Spleen (tissue), 11 donors: Measurements from ENCODE around the gene GLB1L. TPM values are rescaled to one million over a fixed set of nuclear protein-coding genes. Genes with fewer than 3 reads are reported as not detected.

Experiments
- DNase-seq: peaks from one replicate; pipeline ENCODE4 v3.0.0-alpha.2; 2020
- H3K27ac ChIP-seq, 8 donors: fragments of 200-600 bp; sonication (generic) in 7 of 8; 1 replicate in 4 of 8; 2 replicates in 4 of 8; pipeline versions ENCODE4 v1.5.0 to v1.8.0; 2016 to 2021; ENCODE audit warnings: inconsistent platforms in 4 of 8, mild to moderate bottlenecking in 4 of 8, moderate library complexity in 1 of 8
- H3K27me3 ChIP-seq, 7 donors: fragments of 200-600 bp; sonication (generic) in 6 of 7; replicated peaks in 1 of 7; 1 replicate in 4 of 7; 2 replicates in 3 of 7; pipeline versions ENCODE4 v1.5.0 to v1.8.0; 2016 to 2021; ENCODE audit warnings: inconsistent platforms in 3 of 7, mild to moderate bottlenecking in 1 of 7
- H3K36me3 ChIP-seq, 6 donors: fragments of 200-600 bp; sonication (generic) in 5 of 6; 1 replicate in 4 of 6; 2 replicates in 2 of 6; pipeline versions ENCODE4 v1.5.0 to v1.8.0; 2016 to 2021; ENCODE audit warnings: inconsistent platforms in 2 of 6
- H3K4me1 ChIP-seq, 6 donors: fragments of 200-600 bp; sonication (generic) in 5 of 6; 1 replicate in 3 of 6; 2 replicates in 3 of 6; pipeline versions ENCODE4 v1.5.0 to v1.8.0; 2016 to 2021; ENCODE audit warnings: inconsistent platforms in 3 of 6
- H3K4me3 ChIP-seq, 8 donors: fragments of 200-600 bp; sonication (generic) in 7 of 8; 1 replicate in 4 of 8; 2 replicates in 4 of 8; pipeline versions ENCODE4 v1.5.0 to v1.8.0; 2016 to 2021; ENCODE audit warnings: inconsistent platforms in 4 of 8, mild to moderate bottlenecking in 4 of 8, moderate library complexity in 2 of 8
- H3K9me3 ChIP-seq, 8 donors: fragments of 200-600 bp; sonication (generic) in 7 of 8; 1 replicate in 4 of 8; 2 replicates in 4 of 8; pipeline versions ENCODE4 v1.5.0 to v1.8.0; 2016 to 2021; ENCODE audit warnings: inconsistent platforms in 4 of 8
- POLR2A ChIP-seq, 3 donors: fragments of 450-650 bp; IDR thresholded peaks; one replicate each; pipeline ENCODE4 v1.5.1; 2017; ENCODE audit warnings: antibody characterized with exemption in 3 of 3, mild to moderate bottlenecking in 1 of 3
- POLR2AphosphoS5 ChIP-seq, 3 donors: sonication (generic); formaldehyde crosslinking; IDR thresholded peaks; one replicate each; pipeline ENCODE4 v1.5.1; 2017; ENCODE audit warnings: antibody characterized with exemption in 3 of 3
- WGBS, 5 donors: extraction: QIAGEN DNeasy Blood & Tissue Kit in 3 of 5; methylation state at CpG; one replicate each; pipeline versions ENCODE4 v1.1.5 to v1.1.7; 2013 to 2018; 5-methylcytosine and 5-hydroxymethylcytosine counted together
- intact Hi-C: fragments of 100-400 bp; cut with DNase I; formaldehyde crosslinking; loops from one replicate; pipeline ENCODE4 v1.15.0; 2023; ENCODE audit warnings: low total_unique reads
- polyA plus RNA-seq, 3 donors: library from polyadenylated mRNA; stranded (reverse); fragments of 200-250 nt; gene quantifications; one replicate each; pipeline ENCODE4 v1.2.1, GENCODE V29; 2013
- total RNA-seq, 7 donors: library from RNA; depleted of rRNA in 3 of 7; stranded (reverse); fragments of >200 nt in 3 of 7; fragmentation: NEBNext Ultra II Directional in 4 of 7; extraction: Animal tissue kit (Norgen Biotek cat#: 25700) in 4 of 7; gene quantifications; one replicate each; pipeline versions ENCODE4 v1.1.0 to v1.2.1, GENCODE V29; 2016 to 2021
- TF ChIP-seq, protein P1 (sequence below), 11 experiments: fragments of 200-600 bp in 7 of 11; fragments of 450-650 bp in 4 of 11; sonication (generic) in 4 of 11; IDR thresholded peaks in 8 of 11; conservative IDR thresholded peaks in 3 of 11; 1 replicate in 7 of 11; 2 replicates in 4 of 11; pipeline versions ENCODE4 v1.4.0 to v1.8.0; 2016 to 2021; ENCODE audit warnings: antibody characterized with exemption in 11 of 11, inconsistent platforms in 4 of 11, mild to moderate bottlenecking in 1 of 11
- donor health status: healthy with polysubstance abuse.
- donor health status: DM: no; HTN: no; CAD: no; lungs with moderate emphysema.
- donor health status: DM: no; HTN: no; CAD: no.
- donor health status: Bipolar disorder and iron deficiency.
- donor health status: healthy.
- donor health status: DM: no; HTN: no; CAD: no.
- donor health status: DM: yes; HTN: yes; CAD: no.

Gene GLB1L
- total and polyA plus RNA-seq, 10 donors, result 2.3 to 9.6 (median 7.5) TPM

DNA sequence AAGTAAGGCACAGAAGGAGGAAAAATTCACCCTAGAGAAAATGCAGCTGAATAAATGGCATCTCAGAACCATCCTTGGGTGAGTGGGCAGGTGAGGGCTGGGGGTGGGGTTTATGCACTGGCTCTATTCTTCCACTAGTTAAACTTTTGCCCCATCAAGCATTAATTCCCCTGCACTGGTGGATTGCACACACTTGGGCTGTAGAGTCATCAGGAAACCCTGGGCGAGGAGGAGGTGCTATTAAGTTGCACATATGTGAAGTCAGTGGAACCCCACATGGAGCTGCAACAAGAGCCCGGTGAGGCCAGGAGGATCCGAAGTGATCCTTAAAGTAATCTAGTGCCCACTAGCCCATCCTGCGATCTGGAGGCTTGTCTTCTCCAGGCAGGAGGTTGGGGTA is 27.1 kb upstream of the GLB1L start:
- no peaks in the 10 kb centered on the region for H3K36me3 ChIP-seq
- 80 to 87% (median 86%) methylated on average over 4 of the region's 4 CpGs for WGBS, 5 donors
- no peaks in the 10 kb centered on the region for H3K27me3 ChIP-seq
- H3K9me3 ChIP-seq, result no peaks in the 10 kb centered on the region
- intact Hi-C loops, result no loop called here
- H3K4me3 ChIP-seq, result no peak overlapping the region
- TF ChIP-seq POLR2A (IDR thresholded peaks at IDR 0.05) (no peak), POLR2AphosphoS5 (IDR thresholded peaks at IDR 0.05) (no peak)
- TF ChIP-seq, protein P1, sequence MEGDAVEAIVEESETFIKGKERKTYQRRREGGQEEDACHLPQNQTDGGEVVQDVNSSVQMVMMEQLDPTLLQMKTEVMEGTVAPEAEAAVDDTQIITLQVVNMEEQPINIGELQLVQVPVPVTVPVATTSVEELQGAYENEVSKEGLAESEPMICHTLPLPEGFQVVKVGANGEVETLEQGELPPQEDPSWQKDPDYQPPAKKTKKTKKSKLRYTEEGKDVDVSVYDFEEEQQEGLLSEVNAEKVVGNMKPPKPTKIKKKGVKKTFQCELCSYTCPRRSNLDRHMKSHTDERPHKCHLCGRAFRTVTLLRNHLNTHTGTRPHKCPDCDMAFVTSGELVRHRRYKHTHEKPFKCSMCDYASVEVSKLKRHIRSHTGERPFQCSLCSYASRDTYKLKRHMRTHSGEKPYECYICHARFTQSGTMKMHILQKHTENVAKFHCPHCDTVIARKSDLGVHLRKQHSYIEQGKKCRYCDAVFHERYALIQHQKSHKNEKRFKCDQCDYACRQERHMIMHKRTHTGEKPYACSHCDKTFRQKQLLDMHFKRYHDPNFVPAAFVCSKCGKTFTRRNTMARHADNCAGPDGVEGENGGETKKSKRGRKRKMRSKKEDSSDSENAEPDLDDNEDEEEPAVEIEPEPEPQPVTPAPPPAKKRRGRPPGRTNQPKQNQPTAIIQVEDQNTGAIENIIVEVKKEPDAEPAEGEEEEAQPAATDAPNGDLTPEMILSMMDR (IDR thresholded peaks at IDR 0.05 in 8 of 11, conservative IDR thresholded peaks at IDR 0.05 in 3 of 11), result no peak
- no peak overlapping the region for H3K27ac ChIP-seq
- DNase-seq, result no peak
- H3K4me1 ChIP-seq, result peaks cover 0 to 26% (median 15%) of the 10 kb centered on the region in 6 donors

DNA sequence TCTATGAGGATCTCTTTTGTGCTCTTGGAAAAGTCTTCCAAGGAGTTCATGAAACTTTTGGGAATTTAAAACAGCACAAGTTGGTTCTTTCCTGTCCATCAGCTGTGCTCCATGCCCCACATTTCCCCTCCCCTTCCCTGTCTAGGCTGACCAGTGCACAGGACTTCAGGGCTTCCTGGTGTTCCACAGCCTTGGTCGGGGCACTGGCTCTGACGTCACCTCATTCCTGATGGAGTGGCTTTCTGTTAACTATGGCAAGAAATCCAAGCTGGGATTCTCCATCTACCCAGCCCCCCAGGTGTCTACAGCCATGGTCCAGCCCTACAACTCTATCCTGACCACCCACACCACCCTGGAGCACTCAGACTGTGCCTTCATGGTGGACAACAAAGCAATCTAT is 25.8 kb upstream of the GLB1L start:
- 61 to 78% (median 74%) methylated on average over 2 of the region's 2 CpGs for WGBS, 5 donors
- H3K4me3 ChIP-seq, result no peak overlapping the region
- no peaks in the 10 kb centered on the region for H3K27me3 ChIP-seq
- no peak for DNase-seq
- no peak overlapping the region for H3K27ac ChIP-seq
- H3K36me3 ChIP-seq, result no peaks in the 10 kb centered on the region
- H3K4me1 ChIP-seq, result peaks cover 0 to 22% (median 10%) of the 10 kb centered on the region in 6 donors
- intact Hi-C loops, result no loop called here
- TF ChIP-seq POLR2A (IDR thresholded peaks at IDR 0.05) (no peak), POLR2AphosphoS5 (IDR thresholded peaks at IDR 0.05) (no peak)
- TF ChIP-seq, protein P1 (IDR thresholded peaks at IDR 0.05 in 8 of 11, conservative IDR thresholded peaks at IDR 0.05 in 3 of 11), result no peak
- no peaks in the 10 kb centered on the region for H3K9me3 ChIP-seq

DNA sequence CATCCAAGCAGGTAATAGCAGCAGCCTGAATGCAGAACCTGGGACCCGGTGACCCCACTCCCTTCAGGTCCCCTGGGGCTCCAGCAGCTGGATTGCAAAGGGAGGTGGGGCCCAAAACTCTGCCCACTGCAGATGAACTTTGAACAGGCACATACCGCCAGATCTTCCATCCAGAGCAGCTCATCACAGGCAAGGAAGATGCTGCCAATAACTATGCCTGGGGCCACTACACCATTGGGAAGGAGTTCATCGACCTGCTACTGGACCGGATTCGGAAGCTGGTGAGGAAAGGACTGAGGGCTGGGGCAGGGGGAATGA is 24.8 kb upstream of the GLB1L start:
- intact Hi-C loops, result no loop called here
- Histone ChIP-seq H3K27ac (no peak overlapping the region), H3K27me3 (no peaks in the 10 kb centered on the region), H3K4me1 (peaks cover 0 to 27% (median 12%) of the 10 kb centered on the region in 6 donors), H3K36me3 (no peaks in the 10 kb centered on the region), H3K9me3 (no peaks in the 10 kb centered on the region), H3K4me3 (no peak overlapping the region)
- no peak for DNase-seq
- 87 to 94% (median 89%) methylated on average over 5 of the region's 5 CpGs for WGBS, 5 donors
- TF ChIP-seq POLR2A (IDR thresholded peaks at IDR 0.05) (no peak), POLR2AphosphoS5 (IDR thresholded peaks at IDR 0.05) (no peak)
- TF ChIP-seq, protein P1 (IDR thresholded peaks at IDR 0.05 in 8 of 11, conservative IDR thresholded peaks at IDR 0.05 in 3 of 11), result no peak

DNA sequence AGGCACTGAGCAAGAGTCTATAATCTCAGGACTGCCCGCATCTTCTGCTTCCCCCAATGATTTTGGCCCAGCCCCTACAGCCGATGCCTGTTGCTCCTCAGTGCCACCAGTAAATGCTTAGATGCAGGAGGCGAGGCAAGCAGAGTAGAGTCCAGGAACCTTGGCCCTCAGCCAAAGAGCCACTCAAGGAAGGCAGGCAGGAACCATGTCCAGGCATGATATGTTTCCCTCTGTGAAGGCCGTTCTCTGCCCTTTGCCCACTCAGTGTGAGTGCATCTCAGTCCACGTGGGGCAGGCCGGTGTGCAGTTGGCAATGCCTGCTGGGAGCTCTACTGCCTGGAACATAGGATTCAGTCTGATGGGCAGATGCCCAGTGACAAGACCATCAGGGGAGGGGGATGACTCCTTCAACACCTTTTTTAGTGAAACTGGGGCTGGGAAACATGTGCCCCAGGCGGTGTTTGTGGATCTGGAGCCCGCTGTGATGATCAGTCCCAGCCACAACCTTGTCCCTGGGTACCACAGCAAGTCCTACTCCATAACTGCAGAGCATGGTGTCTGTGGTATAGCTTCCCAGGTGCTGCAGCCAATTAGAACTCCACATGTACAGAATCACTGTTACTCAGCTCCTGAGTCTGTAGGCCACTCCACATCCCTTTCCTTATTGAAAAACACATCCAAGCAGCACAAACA is 24.3 kb upstream of the GLB1L start:
- no peaks in the 10 kb centered on the region for H3K9me3 ChIP-seq
- TF ChIP-seq POLR2A (IDR thresholded peaks at IDR 0.05) (no peak), POLR2AphosphoS5 (IDR thresholded peaks at IDR 0.05) (peak; percentile 27 to 80 (median 78))
- TF ChIP-seq, protein P1 (IDR thresholded peaks at IDR 0.05 in 8 of 11, conservative IDR thresholded peaks at IDR 0.05 in 3 of 11), result no peak
- H3K36me3 ChIP-seq, result no peaks in the 10 kb centered on the region
- no peak overlapping the region for H3K27ac ChIP-seq
- H3K4me1 ChIP-seq, result peaks cover 0 to 27% (median 12%) of the 10 kb centered on the region in 6 donors
- DNase-seq, result peak; percentile 77
- H3K4me3 ChIP-seq, result no peak overlapping the region
- WGBS, 5 donors, result 68 to 75% (median 74%) methylated on average over 8 of the region's 8 CpGs
- intact Hi-C loops, result no loop called here
- H3K27me3 ChIP-seq, result no peaks in the 10 kb centered on the region
